H9 (cell line): ENCODE measurements around the gene KCND2. TPM values are rescaled to one million over a fixed set of nuclear protein-coding genes. Genes with fewer than 3 reads are reported as not detected.

Source experiments
- DNase-seq: peaks from one replicate; pipeline ENCODE4 v3.0.0-alpha.2; 2017
- H2AFZ ChIP-seq: one replicate; pipeline ENCODE4 v1.6.1; 2013; ENCODE audit warnings: mild to moderate bottlenecking, low read length, control low read depth, moderate library complexity
- H2AK5ac ChIP-seq: 2 replicates; pipeline ENCODE4 v1.6.1; 2013; ENCODE audit warnings: low read length, control low read depth, mixed read lengths; ENCODE audit not compliant: insufficient read length
- H2BK120ac ChIP-seq: one replicate; pipeline ENCODE4 v1.6.1; 2013; ENCODE audit warnings: low read depth, mild to moderate bottlenecking, low read length, control low read depth, inconsistent platforms; ENCODE audit not compliant: poor library complexity, severe bottlenecking
- H2BK12ac ChIP-seq: 2 replicates; pipeline ENCODE4 v1.6.1; 2013; ENCODE audit warnings: low read length, control low read depth, mixed read lengths, low read depth; ENCODE audit not compliant: insufficient read length
- H2BK15ac ChIP-seq: 2 replicates; pipeline ENCODE4 v1.6.1; 2013; ENCODE audit warnings: low read depth, low read length, control low read depth
- H2BK20ac ChIP-seq: one replicate; pipeline ENCODE4 v1.6.1; 2013; ENCODE audit warnings: low read depth, mild to moderate bottlenecking, low read length, control low read depth, inconsistent platforms; ENCODE audit not compliant: poor library complexity, severe bottlenecking
- H2BK5ac ChIP-seq: 2 replicates; pipeline ENCODE4 v1.6.1; 2013; ENCODE audit warnings: low read length, control low read depth, mixed read lengths; ENCODE audit not compliant: insufficient read length
- H3K14ac ChIP-seq: 2 replicates; pipeline ENCODE4 v1.6.1; 2013; ENCODE audit warnings: low read length, control low read depth; ENCODE audit not compliant: insufficient read depth
- H3K18ac ChIP-seq: 2 replicates; pipeline ENCODE4 v1.6.1; 2013; ENCODE audit warnings: low read depth, mild to moderate bottlenecking, mixed read lengths, low read length, control low read depth; ENCODE audit not compliant: insufficient read length
- H3K23ac ChIP-seq: 2 replicates; pipeline ENCODE4 v1.6.1; 2013; ENCODE audit warnings: low read length, control low read depth, mixed read lengths, low read depth; ENCODE audit not compliant: insufficient read length
- H3K23me2 ChIP-seq: 2 replicates; pipeline ENCODE4 v1.6.1; 2013; ENCODE audit warnings: low read depth, mild to moderate bottlenecking, mixed read lengths, low read length, control low read depth; ENCODE audit not compliant: insufficient read length, poor library complexity, severe bottlenecking
- H3K27ac ChIP-seq: 2 replicates; pipeline ENCODE4 v1.5.1; 2013; ENCODE audit warnings: low read length, control low read depth, mixed read lengths, low read depth; ENCODE audit not compliant: insufficient read length
- H3K27me3 ChIP-seq: 2 replicates; pipeline ENCODE4 v1.6.1; 2013; ENCODE audit warnings: low read length, control low read depth, inconsistent platforms; ENCODE audit not compliant: insufficient read depth
- H3K4ac ChIP-seq: 2 replicates; pipeline ENCODE4 v1.6.1; 2013; ENCODE audit warnings: low read depth, mild to moderate bottlenecking, control low read depth, inconsistent platforms, low read length, moderate library complexity
- H3K4me1 ChIP-seq: 2 replicates; pipeline ENCODE4 v1.6.1; 2013; ENCODE audit warnings: low read length, control low read depth, inconsistent platforms; ENCODE audit not compliant: insufficient read depth
- H3K4me2 ChIP-seq: 2 replicates; pipeline ENCODE4 v1.6.1; 2013; ENCODE audit warnings: low read length, control low read depth, mixed read lengths; ENCODE audit not compliant: insufficient read length, insufficient read depth
- H3K56ac ChIP-seq: 2 replicates; pipeline ENCODE4 v1.6.1; 2013; ENCODE audit warnings: low read depth, mild to moderate bottlenecking, mixed read lengths, low read length, control low read depth; ENCODE audit not compliant: insufficient read length
- H3K79me1 ChIP-seq: 2 replicates; pipeline ENCODE4 v1.6.1; 2013; ENCODE audit warnings: low read depth, mild to moderate bottlenecking, moderate library complexity, low read length, control low read depth, inconsistent platforms; ENCODE audit not compliant: insufficient read depth, poor library complexity, severe bottlenecking
- H3K79me2 ChIP-seq: 2 replicates; pipeline ENCODE4 v1.6.1; 2013; ENCODE audit warnings: low read length, control low read depth, inconsistent platforms; ENCODE audit not compliant: insufficient read depth
- H3K9ac ChIP-seq: 2 replicates; pipeline ENCODE4 v1.6.1; 2013; ENCODE audit warnings: low read length, control low read depth, mixed read lengths; ENCODE audit not compliant: insufficient read length; ENCODE audit errors: extremely low read depth
- H3K9me3 ChIP-seq: one replicate; pipeline ENCODE4 v1.6.1; 2013; ENCODE audit warnings: low read depth, low read length, inconsistent platforms; ENCODE audit not compliant: control insufficient read depth
- H3T11ph ChIP-seq: one replicate; pipeline ENCODE4 v1.6.1; 2013; ENCODE audit warnings: mild to moderate bottlenecking, low read length, control low read depth, inconsistent platforms
- H4K20me1 ChIP-seq: one replicate; pipeline ENCODE4 v1.6.1; 2013; ENCODE audit not compliant: control insufficient read depth, insufficient read length, insufficient read depth
- H4K5ac ChIP-seq: 2 replicates; pipeline ENCODE4 v1.6.1; 2013; ENCODE audit warnings: low read depth, mild to moderate bottlenecking, mixed read lengths, low read length, control low read depth; ENCODE audit not compliant: insufficient read length
- H4K8ac ChIP-seq: replicated peaks from 2 replicates; pipeline ENCODE4 v1.6.1; 2013; ENCODE audit warnings: low read length, control low read depth, mixed read lengths, low read depth; ENCODE audit not compliant: insufficient read length
- H4K91ac ChIP-seq: 2 replicates; pipeline ENCODE4 v1.6.1; 2013; ENCODE audit warnings: low read depth, mild to moderate bottlenecking, moderate library complexity, mixed read lengths, low read length, control low read depth; ENCODE audit not compliant: insufficient read length
- H3K27ac Mint-ChIP-seq, 3 experiments: 2 replicates in 2 of 3; 3 replicates in 1 of 3; pipeline ENCODE4 v1.8.0; 2020 to 2021; ENCODE audit warnings: mixed read lengths in 3 of 3, mild to moderate bottlenecking in 1 of 3, moderate library complexity in 1 of 3
- H3K27me3 Mint-ChIP-seq: 2 replicates; pipeline ENCODE4 v1.8.0; 2021; ENCODE audit warnings: low read depth, mild to moderate bottlenecking, moderate library complexity, mixed read lengths
- H3K36me3 Mint-ChIP-seq, 3 experiments: 2 replicates in 2 of 3; 3 replicates in 1 of 3; pipeline ENCODE4 v1.8.0; 2020 to 2021; ENCODE audit warnings: low read depth in 3 of 3, mixed read lengths in 3 of 3; ENCODE audit not compliant: insufficient read depth in 1 of 3
- H3K4me1 Mint-ChIP-seq, 2 experiments: 2 replicates each; pipeline ENCODE4 v1.8.0; 2020; ENCODE audit warnings: mixed read lengths in 2 of 2
- H3K4me3 Mint-ChIP-seq, 2 experiments: 2 replicates in 1 of 2; 3 replicates in 1 of 2; pipeline ENCODE4 v1.8.0; 2020 to 2021; ENCODE audit warnings: mild to moderate bottlenecking in 2 of 2, mixed read lengths in 2 of 2, moderate library complexity in 1 of 2
- H3K9me3 Mint-ChIP-seq, 2 experiments: 2 replicates in 1 of 2; 3 replicates in 1 of 2; pipeline ENCODE4 v1.8.0; 2020; ENCODE audit warnings: mild to moderate bottlenecking in 2 of 2, mixed read lengths in 2 of 2, moderate library complexity in 1 of 2
- CTCF ChIP-seq: fragments of 200-600 bp; sonication (generic); conservative IDR thresholded peaks from 3 replicates; pipeline ENCODE4 v1.8.0; 2021; ENCODE audit warnings: antibody characterized with exemption, mild to moderate bottlenecking
- WGBS: extraction: QIAGEN DNeasy Blood & Tissue Kit; methylation state at CpG from one replicate; pipeline ENCODE4 v1.1.7; 2013; ENCODE audit warnings: missing lambda C conversion rate, low lambda C conversion rate, mixed read lengths; ENCODE audit not compliant: insufficient read length; ENCODE audit errors: extremely low coverage; 5-methylcytosine and 5-hydroxymethylcytosine counted together
- total RNA-seq: library from RNA; stranded (reverse); gene quantifications from 2 replicates; pipeline ENCODE4 v1.2.1, GENCODE V29; 2021

The KCND2 gene
- total RNA-seq, 1 experiment from 2014 or later, result 6.4 TPM

- Histone ChIP-seq H2BK120ac (no peak overlapping the region), H3K4me2 (no peak overlapping the region), H3K27ac (no peak overlapping the region), H2BK12ac (no peak overlapping the region), H2BK20ac (no peak overlapping the region), H4K91ac (no peak overlapping the region), H3K4me1 (peaks cover 2% of the 10 kb centered on the region; the same call in 1 of the 2 replicates), H3T11ph (no peak overlapping the region), H3K23ac (no peak overlapping the region), H3K9me3 (no peaks in the 10 kb centered on the region), H4K8ac (no peak overlapping the region), H2AK5ac (no peak overlapping the region), H3K4ac (no peak overlapping the region), H3K9ac (no peak overlapping the region), H3K18ac (no peak overlapping the region), H3K79me2 (no peaks in the 10 kb centered on the region), H2BK15ac (no peak overlapping the region), H4K5ac (no peak overlapping the region), H3K14ac (no peak overlapping the region), H3K79me1 (no peaks in the 10 kb centered on the region), H2BK5ac (no peak overlapping the region), H3K23me2 (no peaks in the 10 kb centered on the region), H4K20me1 (no peaks in the 10 kb centered on the region), H3K56ac (no peak overlapping the region), H2AFZ (no peak overlapping the region), H3K27me3 (no peaks in the 10 kb centered on the region)
- peaks cover 23 to 26% of the 10 kb centered on the region in 2 experiments for H3K4me1 Mint-ChIP-seq
- no CpG with 5 or more reads among the region's 1 CpG for WGBS
- H3K27me3 Mint-ChIP-seq, result no peaks in the 10 kb centered on the region
- no peak overlapping the region; a peak in 1 of 5 replicates for H3K4me3 Mint-ChIP-seq
- H3K27ac Mint-ChIP-seq, result peak overlapping the region; percentile 33 to 96 (median 83); a peak in 6 of 7 replicates
- peaks cover 0 to 2% (median 0%) of the 10 kb centered on the region in 3 experiments; a peak in 4 of 7 replicates for H3K36me3 Mint-ChIP-seq
- H3K9me3 Mint-ChIP-seq, result no peaks in the 10 kb centered on the region
- DNase-seq, result no peak
- TF ChIP-seq CTCF, result no peak
These were observed 213.2 kb downstream of the KCND2 start for GRCh38 chr7:120486164-120486563.
